Subcutaneous abdominal adipose tissue (tissue), 5 donors: ENCODE data around the gene ZNF653.
"Not testable (repeated sequence)": the region's sequence is repeated elsewhere in the genome, so short reads cannot be mapped to it uniquely, and the experiment has no call there.

Experiments
- H3K27ac ChIP-seq: one replicate; pipeline ENCODE4 v1.7.0; 2013; ENCODE audit warnings: low read depth, mild to moderate bottlenecking, inconsistent platforms, low read length, moderate library complexity
- H3K27me3 ChIP-seq, 5 donors: one replicate each; pipeline ENCODE4 v1.7.0; 2013; ENCODE audit warnings: low read length in 5 of 5, inconsistent platforms in 1 of 5; ENCODE audit not compliant: control insufficient read depth in 5 of 5, insufficient read depth in 4 of 5
- H3K36me3 ChIP-seq, 5 donors: one replicate each; pipeline ENCODE4 v1.7.0; 2013; ENCODE audit warnings: low read length in 5 of 5; ENCODE audit not compliant: control insufficient read depth in 5 of 5, insufficient read depth in 5 of 5
- H3K4me1 ChIP-seq, 5 donors: one replicate each; pipeline ENCODE4 v1.7.0; 2013; ENCODE audit warnings: low read length in 5 of 5, mild to moderate bottlenecking in 3 of 5, moderate library complexity in 1 of 5; ENCODE audit not compliant: control insufficient read depth in 5 of 5, insufficient read depth in 5 of 5
- H3K4me3 ChIP-seq, 5 donors: one replicate each; pipeline ENCODE4 v1.7.0; 2013; ENCODE audit warnings: low read length in 5 of 5, low read depth in 1 of 5
- H3K9ac ChIP-seq, 5 donors: one replicate each; pipeline ENCODE4 v1.7.0; 2013; ENCODE audit warnings: low read length in 5 of 5, mild to moderate bottlenecking in 4 of 5, moderate library complexity in 3 of 5
- H3K9me3 ChIP-seq, 5 donors: one replicate each; pipeline ENCODE4 v1.7.0; 2013; ENCODE audit warnings: low read length in 5 of 5; ENCODE audit not compliant: control insufficient read depth in 5 of 5
- donor health status: healthy.
- donor health status: healthy.
- donor health status: healthy.
- donor health status: healthy.
- donor health status: healthy.

Gene ZNF653

DNA sequence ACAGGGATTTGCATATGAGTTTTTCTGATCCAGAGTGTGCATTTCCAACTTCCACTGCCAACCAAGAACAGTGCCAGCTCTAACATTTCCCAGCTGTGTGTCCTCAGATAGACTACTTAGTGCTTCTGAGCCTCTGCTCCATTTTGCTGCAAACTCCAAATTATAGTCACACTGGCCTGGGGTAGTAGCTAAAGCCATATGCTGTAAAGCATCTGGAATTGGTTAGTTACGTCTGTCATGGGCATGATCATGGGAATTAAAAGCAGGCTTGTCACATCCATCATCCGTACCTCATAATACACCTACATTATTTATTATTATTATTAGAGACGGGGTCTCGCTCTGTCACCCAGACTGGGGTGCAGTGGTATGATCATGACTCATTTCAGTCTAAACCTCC is 31.9 kb downstream of the ZNF653 start:
- no peaks in the 10 kb centered on the region for H3K9me3 ChIP-seq

DNA sequence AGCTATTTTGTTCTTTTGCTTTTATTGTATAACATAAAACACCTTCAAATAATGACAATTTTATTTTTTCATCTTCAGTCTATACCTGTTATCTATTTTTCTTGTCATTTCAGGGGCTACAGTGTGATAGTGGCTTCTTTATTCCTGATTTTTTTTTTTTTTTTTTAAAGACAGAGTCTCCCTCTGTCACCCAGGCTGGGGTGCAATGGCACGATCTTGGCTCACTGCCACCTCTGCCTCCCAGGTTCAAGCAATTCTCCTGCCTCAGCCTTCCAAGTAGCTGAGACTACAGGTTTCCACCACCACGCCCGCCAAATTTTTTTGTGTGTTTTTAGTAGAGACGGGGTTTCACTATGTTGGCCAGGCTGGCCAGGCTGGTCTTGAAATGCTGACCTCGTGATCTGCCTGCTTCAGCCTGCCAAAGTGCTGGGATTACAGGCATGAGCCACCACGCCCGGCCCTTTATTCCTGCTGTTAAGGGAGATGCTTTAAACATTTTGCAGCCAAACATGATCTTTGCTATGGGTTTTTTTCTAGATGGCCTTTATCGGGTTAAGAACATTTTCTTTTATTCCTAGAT is 37.3 kb downstream of the ZNF653 start:
- not testable (repeated sequence) for H3K36me3 ChIP-seq, H3K4me3 ChIP-seq, H3K27ac ChIP-seq, H3K9me3 ChIP-seq, H3K9ac ChIP-seq, H3K4me1 ChIP-seq, H3K27me3 ChIP-seq

More for the DNA sequence above, 31.9 kb downstream of the ZNF653 start:
- no peaks in the 10 kb centered on the region for H3K36me3 ChIP-seq
- no peak overlapping the region for H3K9ac ChIP-seq
- H3K27me3 ChIP-seq = no peaks in the 10 kb centered on the region
- H3K4me1 ChIP-seq = no peaks in the 10 kb centered on the region
- no peak overlapping the region for H3K4me3 ChIP-seq
- H3K27ac ChIP-seq = no peak overlapping the region

DNA sequence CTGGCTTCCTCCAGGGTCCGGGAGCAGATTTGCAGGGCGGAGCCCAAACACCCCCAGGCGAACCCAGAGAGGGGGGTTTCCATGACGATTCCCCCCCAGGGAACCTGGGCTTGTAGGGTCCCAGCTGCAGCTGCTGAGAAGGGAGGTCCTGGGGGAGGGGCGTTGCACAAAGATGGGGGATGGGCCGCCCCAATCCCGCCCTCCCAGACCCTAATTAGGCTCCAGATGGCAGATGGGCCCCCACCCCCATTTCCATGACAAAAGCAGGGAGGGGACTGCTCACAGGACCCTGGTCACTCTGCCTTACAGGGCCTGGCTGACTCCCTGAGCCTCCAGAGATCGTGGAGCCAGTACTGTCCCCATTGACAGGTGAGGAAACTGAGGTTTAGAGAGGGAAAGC is 40.0 kb downstream of the ZNF653 start:
- peaks cover 0 to 5% (median 2%) of the 10 kb centered on the region in 5 donors for H3K27me3 ChIP-seq
- H3K27ac ChIP-seq = no peak overlapping the region
- no peaks in the 10 kb centered on the region for H3K36me3 ChIP-seq
- H3K9ac ChIP-seq = no peak overlapping the region
- no peaks in the 10 kb centered on the region for H3K9me3 ChIP-seq
- no peak overlapping the region for H3K4me3 ChIP-seq
- H3K4me1 ChIP-seq = no peaks in the 10 kb centered on the region

DNA sequence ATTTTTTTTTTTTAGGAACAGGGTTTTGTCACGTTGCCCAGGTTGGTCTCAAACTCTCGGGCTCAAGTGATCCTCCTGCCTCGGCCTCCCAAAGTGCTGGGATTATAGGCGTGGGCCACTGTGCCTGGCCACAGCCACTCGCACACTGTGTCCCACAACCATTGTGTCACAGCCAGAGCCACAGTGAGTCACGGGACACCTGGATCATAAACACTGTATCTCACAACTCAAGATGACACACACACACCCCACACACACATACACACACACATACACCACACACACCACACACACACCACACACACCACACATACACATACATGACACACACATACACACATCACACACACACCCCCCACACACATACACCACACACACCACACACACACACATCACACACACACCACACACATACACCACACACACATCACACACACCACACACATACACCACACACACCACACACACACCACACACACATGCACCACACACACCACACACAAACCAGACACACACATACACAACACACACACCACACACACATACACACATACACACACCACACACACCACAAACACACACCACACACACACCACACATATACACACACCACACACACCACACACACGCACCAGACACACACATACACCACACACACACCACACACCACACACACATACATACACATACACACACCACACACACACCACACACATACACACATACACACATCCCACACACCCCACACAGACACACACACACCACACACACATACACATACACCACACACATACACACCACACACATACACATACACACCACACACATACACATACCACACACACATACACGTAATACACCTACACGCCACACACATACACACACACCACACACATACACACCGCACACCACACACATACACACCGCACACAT is 41.0 kb downstream of the ZNF653 start:
- Histone ChIP-seq H3K9me3 (no peaks in the 10 kb centered on the region), H3K36me3 (no peaks in the 10 kb centered on the region), H3K27me3 (peaks cover 0 to 10% (median 4%) of the 10 kb centered on the region in 5 donors), H3K9ac (no peak overlapping the region), H3K4me3 (no peak overlapping the region), H3K4me1 (no peaks in the 10 kb centered on the region), H3K27ac (no peak overlapping the region)

- Histone ChIP-seq H3K4me1 (no peaks in the 10 kb centered on the region), H3K27ac (no peak overlapping the region), H3K9me3 (no peaks in the 10 kb centered on the region), H3K4me3 (no peak overlapping the region), H3K36me3 (no peaks in the 10 kb centered on the region), H3K9ac (no peak overlapping the region), H3K27me3 (peaks cover 2 to 12% (median 4%) of the 10 kb centered on the region in 5 donors)
Measured at GRCh38 chr19:11463391-11463790, 42.2 kb downstream of the ZNF653 start.

GRCh38 chr19:11461453-11461852 is 44.2 kb downstream of the ZNF653 start:
- Histone ChIP-seq H3K9ac (no peak overlapping the region), H3K36me3 (no peaks in the 10 kb centered on the region), H3K27me3 (peaks cover 7 to 15% (median 11%) of the 10 kb centered on the region in 5 donors), H3K27ac (no peak overlapping the region), H3K4me1 (no peaks in the 10 kb centered on the region), H3K4me3 (no peak overlapping the region), H3K9me3 (no peaks in the 10 kb centered on the region)

DNA sequence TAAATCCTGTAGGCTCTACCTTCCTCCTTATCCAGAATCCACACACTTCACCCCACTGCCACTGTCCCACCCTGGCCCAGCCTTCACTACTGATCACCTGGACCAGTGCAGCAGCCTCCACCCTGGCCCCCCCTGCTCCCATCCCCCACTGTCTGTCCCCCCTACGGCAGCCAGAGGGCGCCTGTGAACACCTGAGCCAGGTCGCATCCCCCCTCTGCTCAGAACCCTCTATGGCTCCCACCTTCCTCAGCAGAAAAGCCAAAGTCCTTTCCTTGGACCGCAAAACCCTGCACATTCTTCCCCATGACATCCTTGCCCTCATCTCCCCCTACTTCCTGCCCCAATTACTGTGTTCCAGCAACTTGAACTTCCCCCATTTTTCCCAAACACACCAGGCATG is 45.4 kb downstream of the ZNF653 start:
- Histone ChIP-seq H3K4me3 (no peak overlapping the region), H3K36me3 (no peaks in the 10 kb centered on the region), H3K9ac (no peak overlapping the region), H3K4me1 (no peaks in the 10 kb centered on the region), H3K9me3 (no peaks in the 10 kb centered on the region), H3K27me3 (peaks cover 7 to 15% (median 9%) of the 10 kb centered on the region in 5 donors), H3K27ac (no peak overlapping the region)

- H3K27me3 ChIP-seq = peaks cover 7 to 15% (median 9%) of the 10 kb centered on the region in 5 donors
- not testable (repeated sequence) for H3K4me3 ChIP-seq, H3K9ac ChIP-seq, H3K27ac ChIP-seq, H3K4me1 ChIP-seq, H3K36me3 ChIP-seq, H3K9me3 ChIP-seq
Measured at GRCh38 chr19:11458912-11459311, 46.7 kb downstream of the ZNF653 start.

GRCh38 chr19:11458236-11458900 is 47.3 kb downstream of the ZNF653 start:
- H3K4me3 ChIP-seq = no peak overlapping the region
- peaks cover 7 to 17% (median 9%) of the 10 kb centered on the region in 5 donors for H3K27me3 ChIP-seq
- no peak overlapping the region for H3K9ac ChIP-seq
- H3K9me3 ChIP-seq = no peaks in the 10 kb centered on the region
- H3K4me1 ChIP-seq = no peaks in the 10 kb centered on the region
- no peaks in the 10 kb centered on the region for H3K36me3 ChIP-seq
- H3K27ac ChIP-seq = no peak overlapping the region

GRCh38 chr19:11457831-11458230 is 47.8 kb downstream of the ZNF653 start:
- H3K4me3 ChIP-seq = no peak overlapping the region
- peaks cover 7 to 17% (median 12%) of the 10 kb centered on the region in 5 donors for H3K27me3 ChIP-seq
- no peak overlapping the region for H3K9ac ChIP-seq
- no peak overlapping the region for H3K27ac ChIP-seq
- no peaks in the 10 kb centered on the region for H3K4me1 ChIP-seq
- H3K36me3 ChIP-seq = no peaks in the 10 kb centered on the region
- H3K9me3 ChIP-seq = no peaks in the 10 kb centered on the region
